Measurements from ENCODE around the gene THEM5.
"Not testable (repeated sequence)": the region's sequence is repeated elsewhere in the genome, so short reads cannot be mapped to it uniquely, and the experiment has no call there.

The THEM5 gene

DNA sequence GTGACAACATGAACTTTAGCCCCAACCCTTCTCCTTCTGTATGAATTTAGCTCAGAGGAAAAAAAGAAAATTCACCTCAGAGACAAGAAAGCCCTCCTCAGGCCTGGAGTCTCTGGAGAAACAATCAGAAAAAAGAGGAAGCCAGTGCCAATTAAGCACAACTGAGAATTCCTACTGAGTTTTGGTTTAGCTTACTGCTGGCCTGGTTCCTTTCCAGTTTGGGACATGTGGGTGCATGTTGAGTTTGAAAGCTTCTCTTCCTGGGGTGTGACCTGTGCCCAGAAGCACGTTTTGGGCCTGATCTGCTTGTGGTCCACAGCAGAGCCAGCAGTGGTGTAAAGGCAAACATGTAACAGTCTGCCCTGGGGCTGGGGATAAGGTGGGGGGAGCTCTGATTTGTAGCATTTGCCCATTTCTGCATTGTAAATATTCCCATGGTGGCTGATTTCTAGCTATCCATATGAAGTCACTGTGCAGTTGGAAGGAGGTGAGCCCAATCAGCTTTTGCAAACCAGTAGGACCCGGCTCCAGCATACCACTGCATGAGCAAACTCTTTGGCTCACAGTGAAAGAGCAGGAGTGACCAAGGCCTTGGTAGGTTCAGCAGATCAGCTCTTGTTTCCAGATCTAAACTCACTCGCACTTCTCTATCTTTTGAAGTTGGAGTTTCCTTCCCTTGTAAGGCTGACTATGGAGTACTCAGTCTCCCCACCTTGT is 4.7 kb upstream of the THEM5 start:
- Histone ChIP-seq H3K36me3 (ENCODE audit: insufficient read depth, low read length) (no peaks in the 10 kb centered on the region), H3K4me1 (ENCODE audit: insufficient read depth, low read length) (peaks cover 22% of the 10 kb centered on the region)

GRCh38 chr1:151855933-151856332 is 2.4 kb upstream of the THEM5 start:
- Histone ChIP-seq H3K36me3 (ENCODE audit: insufficient read depth, low read length) (no peaks in the 10 kb centered on the region), H3K4me1 (ENCODE audit: insufficient read depth, low read length) (peaks cover 14% of the 10 kb centered on the region), H3K9me3 (ENCODE audit: control insufficient read depth, insufficient read depth, low read length) (no peaks in the 10 kb centered on the region), H3K9ac (ENCODE audit: low read depth, low read length) (no peak overlapping the region)

More for the DNA sequence above, 4.7 kb upstream of the THEM5 start:
- Histone ChIP-seq H3K9ac (ENCODE audit: low read depth, low read length) (no peak overlapping the region), H3K9me3 (ENCODE audit: control insufficient read depth, insufficient read depth, low read length) (no peaks in the 10 kb centered on the region)

GRCh38 chr1:151855516-151855915 is 2.0 kb upstream of the THEM5 start:
- not testable (repeated sequence) for H3K9ac ChIP-seq (ENCODE audit: low read depth, low read length); H3K9me3 ChIP-seq (ENCODE audit: control insufficient read depth, insufficient read depth, low read length); H3K36me3 ChIP-seq (ENCODE audit: insufficient read depth, low read length)
- peaks cover 12% of the 10 kb centered on the region for H3K4me1 ChIP-seq (ENCODE audit: insufficient read depth, low read length)

DNA sequence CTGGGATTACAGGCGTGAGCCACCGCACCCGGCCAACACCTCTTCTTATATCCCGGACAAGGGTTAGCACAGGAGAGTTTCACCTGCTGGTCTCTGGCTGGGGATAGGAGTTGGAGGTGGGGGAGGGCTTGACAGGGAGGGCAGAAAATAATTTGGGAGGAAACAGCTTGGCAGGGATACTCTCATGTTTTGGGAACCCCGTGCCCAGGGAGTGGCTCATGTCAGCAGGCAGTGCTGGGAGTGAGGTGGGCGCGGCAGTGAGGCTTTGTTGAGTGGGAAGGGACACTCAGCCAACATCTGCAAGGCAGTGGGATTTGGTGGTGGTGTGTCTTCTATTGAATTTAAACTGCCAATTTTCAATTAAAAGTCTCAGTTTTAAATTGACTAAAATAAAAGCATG is 1.1 kb upstream of the THEM5 start:
- Histone ChIP-seq H3K9ac (ENCODE audit: low read depth, low read length) (no peak overlapping the region), H3K36me3 (ENCODE audit: insufficient read depth, low read length) (no peaks in the 10 kb centered on the region), H3K9me3 (ENCODE audit: control insufficient read depth, insufficient read depth, low read length) (no peaks in the 10 kb centered on the region), H3K4me1 (ENCODE audit: insufficient read depth, low read length) (peaks cover 4% of the 10 kb centered on the region; the same call in 1 of the 2 replicates)

GRCh38 chr1:151852733-151853132 is 779 bp downstream of the THEM5 start:
- H3K9ac ChIP-seq (ENCODE audit: low read depth, low read length): no peak overlapping the region
- no peaks in the 10 kb centered on the region; the same call in 1 of the 2 replicates for H3K4me1 ChIP-seq (ENCODE audit: insufficient read depth, low read length)
- H3K9me3 ChIP-seq (ENCODE audit: control insufficient read depth, insufficient read depth, low read length): no peaks in the 10 kb centered on the region
- no peaks in the 10 kb centered on the region for H3K36me3 ChIP-seq (ENCODE audit: insufficient read depth, low read length)

DNA sequence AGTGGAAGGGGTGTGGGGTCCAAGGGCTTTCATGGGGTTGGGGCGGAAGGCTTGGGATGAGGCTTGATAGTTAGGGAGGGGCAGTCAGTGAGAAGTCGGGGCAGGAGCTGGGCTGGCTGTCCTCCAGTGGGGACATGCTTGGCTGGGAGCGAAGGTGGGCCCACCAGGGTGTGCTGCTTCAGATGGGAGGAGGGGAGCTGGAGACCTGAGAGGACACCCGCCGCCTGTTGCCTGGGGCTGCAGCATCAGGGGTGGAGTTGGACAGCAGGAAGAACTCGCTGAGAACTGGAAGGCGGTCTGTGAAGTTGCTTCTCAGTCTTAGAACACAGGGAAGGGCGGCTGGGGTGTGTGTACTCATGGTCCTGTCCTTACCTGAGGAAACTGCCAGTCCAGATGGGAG is 1.6 kb downstream of the THEM5 start:
- Histone ChIP-seq H3K9me3 (ENCODE audit: control insufficient read depth, insufficient read depth, low read length) (no peaks in the 10 kb centered on the region), H3K9ac (ENCODE audit: low read depth, low read length) (no peak overlapping the region), H3K36me3 (ENCODE audit: insufficient read depth, low read length) (no peaks in the 10 kb centered on the region), H3K4me1 (ENCODE audit: insufficient read depth, low read length) (peaks cover 3% of the 10 kb centered on the region; the same call in 1 of the 2 replicates)

- Histone ChIP-seq H3K4me1 (ENCODE audit: insufficient read depth, low read length) (peaks cover 12% of the 10 kb centered on the region; the same call in 1 of the 2 replicates), H3K36me3 (ENCODE audit: insufficient read depth, low read length) (no peaks in the 10 kb centered on the region), H3K9me3 (ENCODE audit: control insufficient read depth, insufficient read depth, low read length) (no peaks in the 10 kb centered on the region), H3K9ac (ENCODE audit: low read depth, low read length) (no peak overlapping the region)
Observed at GRCh38 chr1:151849871-151850270, 3.6 kb downstream of the THEM5 start.

DNA sequence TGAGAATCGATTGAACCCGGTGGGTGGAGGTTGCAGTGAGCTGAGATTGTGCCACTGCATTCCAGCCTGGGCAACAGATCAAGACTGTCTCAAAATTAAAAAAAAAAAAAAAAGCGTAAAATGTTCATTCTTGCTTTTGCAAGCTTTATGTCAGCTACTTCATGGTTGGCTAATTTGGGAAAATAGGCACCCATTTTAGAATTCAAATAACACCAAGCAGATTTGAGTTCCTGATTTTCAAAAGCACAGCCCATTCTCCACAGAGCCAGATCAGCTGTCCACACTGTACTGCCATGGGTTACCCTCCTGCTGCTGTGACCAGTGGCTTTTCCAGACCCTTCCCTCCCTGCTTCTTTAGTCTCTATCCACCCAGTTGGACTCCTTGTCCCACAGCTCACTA is 4.4 kb downstream of the THEM5 start:
- Histone ChIP-seq H3K9me3 (ENCODE audit: control insufficient read depth, insufficient read depth, low read length) (no peaks in the 10 kb centered on the region), H3K4me1 (ENCODE audit: insufficient read depth, low read length) (peaks cover 12% of the 10 kb centered on the region; the same call in 1 of the 2 replicates), H3K9ac (ENCODE audit: low read depth, low read length) (no peak overlapping the region), H3K36me3 (ENCODE audit: insufficient read depth, low read length) (no peaks in the 10 kb centered on the region)

DNA sequence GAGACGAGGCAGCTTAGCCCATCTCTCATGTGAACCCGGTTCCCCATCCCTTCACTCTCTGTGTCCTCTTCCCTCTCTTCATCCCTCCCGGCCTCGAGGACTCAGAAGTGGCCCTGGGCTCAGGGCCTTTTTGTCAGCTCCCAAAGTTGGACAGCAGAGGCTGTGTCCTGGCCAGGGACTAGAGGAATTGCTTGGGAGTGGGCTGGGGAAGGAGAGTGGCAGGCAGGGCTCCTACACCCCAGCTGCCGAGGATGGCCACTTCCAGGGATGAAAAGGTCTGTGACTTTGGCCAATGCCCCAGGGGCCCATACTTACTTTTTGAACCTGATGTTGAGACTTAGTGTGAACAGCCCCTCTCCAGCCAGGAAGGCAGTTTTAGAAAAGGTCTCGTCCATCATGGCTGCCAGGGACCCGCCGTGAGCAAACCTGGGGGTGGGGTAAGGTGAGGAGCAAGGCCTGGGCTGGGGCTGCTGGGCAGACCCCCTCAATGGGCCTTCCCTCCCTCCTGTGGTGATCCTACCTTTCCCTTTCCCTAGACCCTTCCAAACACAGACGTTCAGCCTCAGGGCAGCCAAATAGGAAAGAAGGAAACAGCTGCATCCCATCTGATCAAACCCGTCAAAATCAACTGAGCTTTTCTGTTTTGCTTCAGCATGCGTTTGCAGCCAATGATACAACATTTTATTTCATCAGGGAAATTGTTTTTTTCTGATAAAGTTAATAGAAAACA is 5.5 kb downstream of the THEM5 start:
- Histone ChIP-seq H3K9me3 (ENCODE audit: control insufficient read depth, insufficient read depth, low read length) (no peaks in the 10 kb centered on the region), H3K36me3 (ENCODE audit: insufficient read depth, low read length) (no peaks in the 10 kb centered on the region), H3K9ac (ENCODE audit: low read depth, low read length) (no peak overlapping the region), H3K4me1 (ENCODE audit: insufficient read depth, low read length) (peaks cover 12% of the 10 kb centered on the region; the same call in 1 of the 2 replicates)

DNA sequence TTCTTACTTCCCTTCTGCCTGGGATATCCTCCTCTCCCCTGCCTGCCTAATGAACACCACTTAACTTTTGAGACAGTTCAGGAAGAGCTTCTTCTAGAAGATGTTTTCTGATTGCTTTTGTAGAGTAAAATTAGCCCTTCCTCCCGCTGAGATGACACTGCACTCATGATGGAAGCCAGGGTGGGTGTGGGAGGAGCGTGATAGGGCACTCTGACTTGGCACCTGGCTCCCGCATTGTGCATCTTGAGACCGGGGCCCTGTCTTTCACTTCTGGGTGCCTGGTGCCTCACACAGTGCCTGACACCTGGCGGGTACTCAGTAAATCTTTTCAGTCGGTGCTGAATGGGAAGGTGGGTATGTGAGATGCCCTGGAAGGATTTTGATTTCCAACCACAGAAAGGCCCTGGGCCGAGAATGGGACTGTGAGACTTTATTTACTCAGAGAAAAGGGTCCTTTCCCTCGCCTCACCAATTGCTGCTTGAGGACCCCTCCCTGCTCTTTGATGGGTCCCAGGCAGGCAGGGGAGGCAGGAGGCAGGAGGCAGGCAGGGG is 6.8 kb downstream of the THEM5 start:
- no peaks in the 10 kb centered on the region for H3K9me3 ChIP-seq (ENCODE audit: control insufficient read depth, insufficient read depth, low read length)
- no peaks in the 10 kb centered on the region for H3K36me3 ChIP-seq (ENCODE audit: insufficient read depth, low read length)
- H3K9ac ChIP-seq (ENCODE audit: low read depth, low read length): no peak overlapping the region
- peaks cover 12% of the 10 kb centered on the region; the same call in 1 of the 2 replicates for H3K4me1 ChIP-seq (ENCODE audit: insufficient read depth, low read length)

- Histone ChIP-seq H3K36me3 (ENCODE audit: insufficient read depth, low read length) (no peaks in the 10 kb centered on the region), H3K4me1 (ENCODE audit: insufficient read depth, low read length) (peaks cover 12% of the 10 kb centered on the region; the same call in 1 of the 2 replicates), H3K9me3 (ENCODE audit: control insufficient read depth, insufficient read depth, low read length) (no peaks in the 10 kb centered on the region), H3K9ac (ENCODE audit: low read depth, low read length) (no peak overlapping the region)
Observed at GRCh38 chr1:151846062-151846568, 7.4 kb downstream of the THEM5 start.

GRCh38 chr1:151843398-151843797 is 10.1 kb downstream of the THEM5 start:
- no peaks in the 10 kb centered on the region for H3K36me3 ChIP-seq (ENCODE audit: insufficient read depth, low read length)
- H3K9me3 ChIP-seq (ENCODE audit: control insufficient read depth, insufficient read depth, low read length): no peaks in the 10 kb centered on the region
- peaks cover 18% of the 10 kb centered on the region for H3K4me1 ChIP-seq (ENCODE audit: insufficient read depth, low read length)
- H3K9ac ChIP-seq (ENCODE audit: low read depth, low read length): no peak overlapping the region

- Histone ChIP-seq H3K4me1 (ENCODE audit: insufficient read depth, low read length) (peaks cover 21% of the 10 kb centered on the region), H3K9me3 (ENCODE audit: control insufficient read depth, insufficient read depth, low read length) (no peaks in the 10 kb centered on the region), H3K9ac (ENCODE audit: low read depth, low read length) (no peak overlapping the region), H3K36me3 (ENCODE audit: insufficient read depth, low read length) (no peaks in the 10 kb centered on the region)
Observed at GRCh38 chr1:151841141-151841540, 12.4 kb downstream of the THEM5 start.

DNA sequence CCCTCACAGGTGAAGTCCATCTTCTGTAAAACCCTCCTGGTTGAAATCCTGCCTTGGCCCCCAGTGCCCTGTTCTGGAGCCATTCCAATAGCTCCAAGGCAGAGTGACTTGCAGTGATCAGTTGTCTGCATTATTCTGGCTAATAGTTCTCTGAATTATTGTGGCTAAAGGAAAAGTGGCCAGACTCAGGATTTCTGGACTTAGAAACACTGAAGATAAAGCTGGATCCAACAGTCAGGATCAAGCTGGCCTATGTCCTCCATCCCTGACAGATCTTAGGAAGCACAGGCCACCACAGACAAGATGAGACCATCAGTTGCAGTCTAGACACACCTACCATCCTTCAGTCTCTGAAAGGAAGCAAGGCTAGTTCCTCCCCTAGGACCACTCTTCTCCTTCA is 13.1 kb downstream of the THEM5 start:
- H3K9me3 ChIP-seq (ENCODE audit: control insufficient read depth, insufficient read depth, low read length): no peaks in the 10 kb centered on the region
- H3K36me3 ChIP-seq (ENCODE audit: insufficient read depth, low read length): no peaks in the 10 kb centered on the region
- peaks cover 17% of the 10 kb centered on the region for H3K4me1 ChIP-seq (ENCODE audit: insufficient read depth, low read length)
- peak overlapping the region; percentile 63 for H3K9ac ChIP-seq (ENCODE audit: low read depth, low read length)

Measured in ES-I3 (cell line).